AML-193 (cell line): ENCODE measurements around the gene KIF13A.
A peak's percentile ranks its signal among the peaks of the same experiment; 100 is the strongest.
"Not testable (repeated sequence)": the region's sequence is repeated elsewhere in the genome, so short reads cannot be mapped to it uniquely, and the experiment has no call there.

ENCODE experiments used
- DNase-seq, 2 experiments: peaks; one replicate each; lab custom pipeline; 2025; lab: John Stamatoyannopoulos, UW

The KIF13A gene

DNA sequence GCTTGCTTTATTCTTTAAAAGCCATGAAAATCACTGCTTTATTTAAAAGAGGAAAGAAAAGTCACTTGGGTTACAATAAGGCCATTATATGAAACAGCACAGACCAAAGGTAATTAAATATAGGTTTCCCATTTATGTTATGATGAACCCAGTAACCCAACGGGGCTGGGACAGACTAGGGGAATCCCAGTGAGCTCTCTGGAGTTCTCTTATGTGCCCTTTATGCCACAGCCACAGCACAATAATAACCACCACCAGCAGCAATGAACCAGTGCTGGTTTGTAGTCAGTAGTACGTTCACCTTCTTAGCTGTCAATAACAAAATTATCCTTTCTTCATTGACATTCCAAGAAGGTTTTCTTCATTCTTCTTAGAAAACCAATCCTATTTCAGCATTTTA is 87.4 kb downstream of the KIF13A start:
- no peak for DNase-seq

DNA sequence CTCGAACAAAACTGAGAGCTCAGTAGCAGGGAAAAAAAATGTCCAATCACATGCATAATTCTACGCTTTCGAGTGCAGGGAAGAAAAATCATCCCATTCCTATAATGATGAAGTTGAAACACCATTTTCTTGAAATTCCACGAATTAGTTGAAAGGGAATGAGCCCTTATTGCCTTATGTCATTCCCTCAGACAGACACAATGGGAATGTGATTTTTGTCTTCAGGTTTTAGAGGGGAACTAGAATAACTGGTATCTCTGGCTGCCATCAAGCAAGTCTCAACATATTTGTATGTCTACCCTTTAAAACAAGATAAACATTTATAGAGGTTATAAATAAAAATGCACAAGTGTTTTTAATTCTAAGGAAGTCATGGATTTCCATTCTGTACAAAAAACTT is 87.9 kb downstream of the KIF13A start:
- DNase-seq: no peak

DNA sequence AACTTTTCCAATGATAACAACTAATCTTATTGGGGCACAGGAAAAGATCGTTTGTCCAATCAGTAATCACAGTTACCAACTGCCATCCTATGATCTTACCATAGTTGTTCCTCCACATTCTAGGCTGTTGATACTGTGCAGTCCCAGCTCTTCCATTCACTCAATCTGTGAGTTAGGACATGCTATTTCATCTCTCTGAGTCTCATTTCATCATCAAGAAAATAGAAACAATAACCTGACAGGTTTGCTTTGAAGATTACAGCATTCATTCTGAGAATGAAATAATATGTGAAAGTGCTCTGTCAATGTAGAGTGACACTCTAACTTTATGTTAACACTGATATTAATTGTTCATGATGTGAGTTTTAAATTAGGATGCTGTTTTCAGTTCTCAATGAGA is 89.8 kb downstream of the KIF13A start:
- no peak for DNase-seq

DNA sequence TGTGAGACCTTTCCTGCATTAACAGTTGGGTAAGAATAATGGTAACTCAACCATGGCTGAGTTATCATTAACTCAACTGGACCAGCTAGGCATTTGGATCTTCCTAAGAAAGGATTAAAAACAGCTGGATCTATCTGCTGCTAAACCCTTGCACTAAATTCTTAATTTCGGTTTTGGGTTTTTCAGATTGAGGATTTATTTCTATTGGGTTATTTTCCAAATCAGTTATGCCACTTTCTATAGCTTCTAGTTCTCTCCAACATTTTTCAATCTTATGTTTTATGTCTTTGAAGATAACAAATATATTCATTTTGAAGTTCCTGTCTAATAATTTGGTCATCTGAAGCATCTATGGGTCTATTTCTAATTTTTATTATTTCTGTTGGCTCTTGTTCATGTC is 92.5 kb downstream of the KIF13A start:
- DNase-seq: no peak

DNA sequence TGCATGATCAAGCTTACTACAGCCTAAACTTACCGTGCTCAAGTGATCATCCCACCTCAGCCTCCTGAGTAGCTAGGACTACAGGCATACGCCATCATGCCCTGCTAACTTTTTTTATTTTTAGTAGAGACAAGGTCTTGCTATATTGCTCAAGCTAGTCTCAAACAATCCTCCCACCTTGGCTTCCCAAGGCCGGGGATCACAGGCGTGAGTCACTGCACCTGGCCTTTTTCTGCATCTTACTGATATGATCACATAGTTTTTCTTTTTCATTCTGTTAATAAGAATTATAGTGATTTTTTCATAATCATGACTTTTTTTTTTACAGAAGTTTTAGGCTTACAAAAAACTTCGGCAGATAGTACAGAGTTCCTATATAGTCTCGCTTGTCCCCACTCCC is 93.2 kb downstream of the KIF13A start:
- no peak for DNase-seq

DNA sequence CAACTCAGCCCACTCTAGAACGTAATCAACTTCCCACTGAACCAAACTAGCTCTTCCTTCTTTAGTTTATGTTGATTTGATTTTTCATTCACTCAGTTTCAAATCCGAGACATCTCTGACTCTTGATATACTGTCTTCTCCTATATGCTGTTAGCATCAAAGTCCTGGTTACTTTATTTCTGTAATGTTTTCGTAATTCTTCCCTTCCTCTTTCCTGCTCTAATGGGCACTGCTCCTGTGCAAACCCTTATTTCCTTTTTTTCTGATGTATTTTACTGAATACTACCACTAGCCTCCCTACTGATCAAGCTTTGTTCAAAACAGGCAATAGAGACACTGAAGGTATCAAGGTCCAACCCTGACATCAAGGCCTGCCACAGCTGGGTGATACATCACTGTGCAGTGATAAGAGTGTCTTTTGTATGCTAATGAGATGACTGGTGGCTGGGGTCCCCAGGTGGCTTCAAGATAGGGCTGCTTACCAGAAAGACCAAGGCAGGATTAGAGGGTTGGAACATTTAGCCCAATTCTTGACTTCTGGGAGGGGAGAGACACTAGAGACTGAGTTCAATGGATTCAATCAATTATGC is 95.2 kb downstream of the KIF13A start:
- DNase-seq: peak; percentile 77

DNA sequence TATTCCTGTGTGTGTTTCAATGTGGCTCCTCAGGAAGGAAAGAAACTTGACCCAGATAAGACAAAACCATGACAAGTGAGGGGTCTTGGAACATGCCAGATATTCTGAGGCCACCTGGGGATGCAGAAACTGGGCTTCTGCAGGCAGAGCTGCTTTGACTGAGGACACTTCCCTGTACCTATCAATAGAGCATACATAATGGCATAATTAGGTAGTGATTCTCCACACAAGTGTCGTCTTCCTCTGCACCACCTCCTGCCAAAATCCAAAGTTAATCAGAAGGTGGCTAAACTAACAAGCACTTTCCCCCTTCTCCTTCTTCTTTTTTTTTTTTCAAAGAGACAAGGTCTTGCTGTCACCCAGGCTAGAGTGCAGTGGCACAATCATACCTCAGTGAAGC is 97.1 kb downstream of the KIF13A start:
- no peak for DNase-seq

DNA sequence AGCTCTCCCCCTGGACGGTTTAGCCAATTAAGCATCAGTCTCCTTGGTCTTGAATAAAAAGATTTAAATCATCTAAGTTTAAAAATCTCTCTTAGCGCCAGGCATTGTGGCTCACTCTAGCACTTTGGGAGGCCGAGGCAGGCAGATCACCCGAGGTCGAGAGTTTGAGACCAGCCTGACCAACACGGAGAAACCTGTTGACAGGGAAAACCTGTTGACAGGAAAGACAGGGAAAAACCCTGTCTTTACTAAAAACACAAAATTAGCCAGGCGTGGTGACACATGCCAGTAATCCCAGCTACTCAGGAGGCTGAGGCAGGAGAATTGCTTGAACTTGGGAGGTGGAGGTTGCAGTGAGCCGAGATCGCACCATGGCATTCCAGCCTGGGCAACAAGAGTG is 97.7 kb downstream of the KIF13A start:
- DNase-seq: not testable (repeated sequence)

DNA sequence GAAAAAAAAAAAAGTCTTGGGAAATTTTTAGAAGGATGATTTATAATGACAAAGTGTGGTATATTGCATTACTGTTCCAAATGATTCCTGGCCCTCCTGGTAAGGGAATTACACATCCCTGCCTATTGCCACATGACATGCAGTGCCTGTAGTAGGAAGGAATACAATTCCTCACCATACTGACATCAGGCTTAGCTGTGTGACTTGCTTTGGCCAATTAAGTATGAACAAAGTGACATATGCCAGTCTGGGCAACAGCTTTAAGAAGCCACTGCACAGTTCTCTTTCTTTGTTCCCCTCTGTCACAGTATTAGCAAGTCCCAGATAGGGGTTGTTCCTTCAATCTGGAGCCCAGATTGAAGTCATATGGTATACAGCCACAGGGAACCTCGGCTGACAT is 100.5 kb downstream of the KIF13A start:
- no peak for DNase-seq

DNA sequence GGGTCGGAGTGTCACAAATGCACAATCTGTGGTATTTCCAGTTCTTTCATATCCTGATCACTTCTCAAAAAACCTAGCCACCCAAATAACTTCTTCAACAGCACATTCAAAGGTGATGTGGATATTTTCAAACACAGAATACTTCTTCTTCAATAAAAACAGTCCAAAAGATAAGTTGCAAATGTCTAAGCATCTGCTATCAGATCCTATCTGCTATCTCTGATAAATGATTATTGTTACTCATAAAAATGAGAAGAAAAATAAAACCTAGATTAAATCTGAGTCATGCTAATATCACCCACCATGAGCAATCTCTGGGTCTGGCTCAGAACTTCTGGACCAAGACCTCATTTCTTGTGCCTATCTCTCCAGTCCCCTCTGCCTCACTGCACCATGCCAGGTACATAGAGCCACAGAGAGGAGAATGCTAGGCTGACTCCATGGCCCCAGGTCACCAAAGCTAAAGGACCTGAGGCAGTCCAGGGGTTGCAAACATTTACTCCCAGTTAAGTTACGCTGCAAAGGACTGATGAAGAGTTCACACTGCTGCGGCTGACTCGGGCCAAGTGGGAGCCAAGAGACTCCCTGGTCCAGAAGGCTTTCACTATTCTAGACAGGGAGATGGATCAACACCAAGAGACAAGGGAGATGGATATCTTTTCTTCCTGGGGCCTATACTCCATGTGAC is 101.4 kb downstream of the KIF13A start:
- DNase-seq: no peak

DNA sequence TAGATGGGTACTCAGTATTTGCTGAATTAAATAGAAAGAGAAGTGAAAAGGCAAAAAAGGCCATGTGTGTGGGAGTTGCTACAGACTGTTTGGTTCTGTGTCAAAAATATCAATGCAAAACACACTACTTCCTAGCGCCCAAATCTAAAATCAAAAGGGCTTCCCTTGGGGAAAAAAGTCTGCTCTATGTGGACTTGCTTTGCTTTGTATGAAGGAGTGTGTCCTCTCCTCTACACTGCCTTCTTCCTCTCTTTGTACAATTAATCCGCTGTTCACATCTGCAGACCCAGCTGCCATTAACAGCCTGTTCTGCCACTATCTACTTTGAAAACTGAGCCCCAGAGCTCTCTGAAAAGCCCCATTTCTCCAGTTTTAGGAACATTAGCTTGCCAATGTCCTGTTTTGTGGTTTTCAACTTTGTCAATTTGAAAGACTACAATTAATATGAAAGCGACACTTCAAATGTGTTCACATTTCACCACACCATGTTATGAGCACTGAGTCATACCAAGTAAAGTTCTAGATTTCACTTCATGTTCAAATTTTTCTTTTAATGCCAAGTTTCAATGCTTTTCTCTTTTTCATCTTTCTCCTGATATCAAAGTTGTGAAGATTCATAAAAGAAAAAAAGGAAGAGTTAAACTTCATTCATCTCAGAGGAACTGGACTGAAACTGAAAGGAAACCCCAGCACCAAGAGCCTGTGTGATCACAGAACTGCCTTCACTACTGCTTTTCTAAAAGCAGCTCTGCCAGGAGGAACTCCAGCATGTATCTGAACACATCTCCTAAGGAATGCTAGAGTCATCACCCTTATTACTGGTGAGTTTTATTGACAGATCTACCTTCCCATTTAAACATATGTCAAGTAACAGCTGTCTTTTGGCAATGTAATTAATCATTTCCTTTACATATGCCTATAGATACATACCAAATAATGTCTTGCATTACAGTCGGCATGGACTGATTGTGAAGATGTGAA is 102.6 kb downstream of the KIF13A start:
- DNase-seq: peak; percentile 57 to 64

DNA sequence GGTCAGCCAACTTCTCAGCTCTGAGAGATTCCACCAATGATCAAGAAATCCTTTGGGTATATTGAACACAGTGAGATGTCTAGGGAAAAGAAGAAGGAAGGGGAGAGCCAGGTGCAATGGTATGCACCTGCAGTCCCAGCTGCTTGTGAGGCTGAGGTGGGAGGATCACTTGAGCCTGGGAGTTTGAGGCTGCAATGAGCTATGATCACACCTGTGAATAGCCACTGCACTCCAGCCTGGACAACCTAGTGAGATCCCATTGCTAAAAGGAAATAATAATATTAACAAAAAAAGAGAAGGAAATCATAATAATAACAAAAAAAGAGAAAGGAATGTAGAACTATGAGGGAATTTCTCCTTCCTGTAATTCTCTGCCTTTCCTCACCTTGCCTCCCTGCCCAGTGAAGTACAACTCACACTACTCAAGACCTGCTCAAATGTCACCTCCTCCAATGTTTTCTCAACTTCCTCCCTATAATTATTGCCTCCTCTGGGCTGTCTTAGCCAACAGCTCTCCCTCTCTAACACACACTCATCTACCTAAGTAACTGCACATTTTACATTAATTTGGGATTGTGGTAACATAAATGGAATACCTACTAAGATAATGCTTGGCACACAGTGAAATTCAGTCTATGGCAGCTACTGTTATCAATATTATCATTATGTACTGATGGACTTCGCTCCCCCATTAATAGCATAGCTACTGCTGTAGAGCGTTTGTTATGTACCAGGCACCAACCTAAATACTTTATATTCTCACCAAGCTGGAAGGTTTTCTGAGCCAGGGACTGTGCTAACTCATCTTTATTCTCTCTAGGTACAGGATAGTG is 103.6 kb downstream of the KIF13A start:
- DNase-seq: peak; percentile 27 to 34

DNA sequence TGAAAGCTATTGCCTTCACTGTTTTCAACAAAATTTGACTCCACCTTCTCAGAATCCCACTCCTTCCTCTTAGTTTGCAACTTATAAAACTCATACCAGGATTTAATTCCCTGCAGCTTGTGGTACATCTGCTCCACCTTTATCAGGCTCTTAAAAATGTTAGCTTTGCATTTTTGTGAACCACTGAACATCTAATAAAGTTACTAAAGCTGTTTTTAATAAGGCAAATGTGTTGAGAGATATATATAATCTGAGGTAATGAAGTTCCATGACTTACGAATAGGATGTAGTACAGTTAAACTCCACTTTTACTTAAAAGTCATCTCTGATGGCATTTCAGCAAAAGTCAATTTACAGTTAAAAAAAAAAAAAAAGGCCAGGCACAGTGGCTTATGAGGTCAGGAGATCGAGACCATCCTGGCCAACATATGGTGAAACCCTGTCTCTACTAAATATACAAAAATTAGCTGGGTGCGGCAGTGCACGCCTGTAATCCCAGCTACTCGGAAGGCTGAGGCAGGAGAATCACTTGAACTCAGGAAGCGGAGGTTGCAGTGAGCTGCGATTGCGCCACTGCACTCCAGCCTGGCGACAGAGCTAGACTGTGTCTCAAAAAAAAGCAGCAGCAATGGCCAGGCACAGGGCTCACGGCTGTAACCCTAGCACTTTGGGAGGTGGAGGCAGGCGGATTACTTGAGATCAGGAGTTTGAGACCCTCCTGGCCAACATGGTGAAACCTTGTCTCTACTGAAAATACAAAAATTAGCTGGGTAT is 106.2 kb downstream of the KIF13A start:
- DNase-seq: peak in 1 of 2 experiments; percentile 14

DNA sequence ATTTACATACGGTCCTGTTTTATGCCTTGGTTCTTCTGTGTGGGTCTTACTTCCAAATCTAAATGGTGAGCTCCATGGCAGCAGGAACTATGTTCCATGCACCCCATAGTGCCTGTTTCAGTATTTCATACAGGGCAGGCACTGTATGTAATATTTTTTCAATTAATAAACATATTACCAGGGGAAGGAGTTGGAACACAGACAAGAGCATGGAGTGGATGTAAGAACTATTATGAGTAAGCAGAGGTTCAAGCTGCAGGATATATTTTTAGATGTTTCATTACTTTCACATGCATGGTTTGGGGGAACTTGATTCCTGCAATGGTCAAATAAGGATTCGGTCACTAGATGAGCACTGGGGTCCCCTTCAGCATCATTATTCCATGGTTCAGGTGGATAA is 108.3 kb downstream of the KIF13A start:
- DNase-seq: no peak

DNA sequence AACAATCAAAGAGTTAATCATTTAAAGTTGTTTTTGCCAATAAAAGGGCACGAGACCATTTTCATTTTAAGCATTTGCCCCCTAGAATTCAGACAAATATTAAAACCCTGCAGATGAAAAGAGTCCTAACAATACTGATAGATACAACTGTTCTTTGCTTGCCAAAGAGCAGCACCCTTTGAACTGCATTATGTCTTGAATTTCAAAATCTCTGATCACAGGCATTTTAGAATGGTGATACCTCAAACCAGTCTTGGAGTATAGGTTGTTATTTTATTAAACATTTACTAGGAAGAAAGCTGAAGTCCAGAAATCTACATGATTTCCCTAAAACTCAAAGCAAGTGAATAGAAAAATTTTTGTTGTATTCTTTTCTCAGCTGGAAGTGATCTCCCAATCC is 108.7 kb downstream of the KIF13A start:
- no peak for DNase-seq

DNA sequence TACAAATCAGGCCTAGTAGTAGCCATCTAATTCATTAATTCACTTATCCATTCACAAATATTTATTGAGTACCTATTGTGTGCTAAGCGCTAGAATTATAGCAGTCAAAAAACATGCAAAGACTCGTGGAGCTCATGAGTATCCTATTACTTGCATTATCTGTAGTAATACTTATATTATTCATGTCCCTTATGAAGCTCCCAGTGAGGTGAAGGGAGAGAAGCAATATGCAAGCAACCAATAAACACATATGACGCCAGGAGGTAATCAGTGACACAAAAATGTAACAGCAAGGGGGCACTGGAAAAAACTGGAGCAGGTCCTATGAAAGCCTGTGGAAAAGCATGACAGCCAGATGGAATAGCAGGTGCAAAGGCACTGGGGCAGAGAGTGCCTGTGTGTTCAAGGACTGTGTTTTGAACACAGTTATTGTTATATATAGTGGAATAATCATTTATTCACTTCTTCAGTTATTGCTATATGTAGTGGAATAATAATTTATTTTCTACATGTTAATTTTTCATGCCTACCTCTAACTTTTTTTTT is 109.5 kb downstream of the KIF13A start:
- DNase-seq: no peak

DNA sequence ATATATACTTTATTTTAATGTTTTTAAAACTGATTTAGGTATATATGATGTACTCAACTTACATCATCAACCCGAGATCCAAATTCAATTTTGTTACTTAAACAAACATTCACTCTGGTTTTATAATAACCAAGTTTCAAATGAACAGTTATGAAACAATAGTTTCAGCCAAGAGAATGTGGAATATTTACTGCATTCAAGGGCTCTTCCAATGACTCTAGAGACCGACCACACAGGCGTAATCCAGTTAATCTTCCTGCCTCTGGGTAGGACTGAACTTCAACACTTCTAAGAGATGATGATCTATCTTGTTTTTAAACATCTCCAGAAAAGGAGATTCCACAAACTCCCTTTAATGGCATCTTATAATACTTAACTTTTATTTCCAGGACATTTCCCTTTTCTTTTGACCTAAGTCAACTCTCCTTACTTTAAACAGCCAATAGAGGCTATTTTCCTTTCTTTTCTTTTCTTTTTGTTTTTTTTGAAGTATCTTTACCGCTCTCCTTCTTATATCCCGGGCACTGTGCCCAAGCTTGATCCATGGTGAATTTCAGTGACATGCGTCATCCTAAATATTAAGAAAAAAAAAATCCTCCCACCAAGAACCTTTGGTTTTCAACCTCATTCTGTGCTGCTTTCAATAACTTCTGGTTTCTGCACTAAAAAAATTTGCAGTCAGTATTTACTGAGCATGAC is 110.1 kb downstream of the KIF13A start:
- DNase-seq: no peak

DNA sequence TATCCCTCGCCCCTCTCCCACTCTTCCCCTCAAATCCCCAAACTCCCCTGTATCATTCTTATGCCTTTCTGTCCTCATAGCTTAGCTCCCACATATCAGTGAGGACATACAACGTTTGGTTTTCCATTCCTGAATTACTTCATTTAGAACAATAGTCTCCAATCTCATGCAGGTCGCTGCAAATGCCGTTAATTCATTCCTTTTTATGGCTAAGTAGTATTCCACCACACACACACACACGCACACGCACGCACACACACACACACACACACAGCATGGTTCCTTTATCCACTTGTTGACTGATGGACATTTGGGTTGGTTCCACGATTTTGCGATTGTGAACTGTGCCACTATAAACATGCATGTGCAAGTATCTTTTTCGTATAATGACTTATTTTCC is 112.7 kb downstream of the KIF13A start:
- DNase-seq: no peak

DNA sequence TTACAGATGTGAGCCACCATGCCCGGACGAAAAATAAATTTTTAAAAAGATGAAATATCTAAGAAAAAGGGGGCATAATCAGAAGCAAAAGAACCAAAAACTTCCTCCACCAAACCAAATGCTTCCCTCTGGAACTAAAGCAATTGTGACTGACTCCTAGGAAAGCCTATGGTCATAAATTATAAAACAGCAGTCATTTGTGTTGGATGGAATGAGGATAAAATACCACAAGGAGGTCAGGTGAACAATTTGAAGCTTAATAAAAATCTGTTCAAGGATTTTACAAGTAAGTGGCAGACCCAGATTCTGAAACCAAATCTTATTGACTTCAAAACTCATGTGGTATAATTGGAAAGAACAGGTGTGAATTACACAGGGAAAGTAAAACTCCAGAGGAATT is 114.5 kb downstream of the KIF13A start:
- DNase-seq: no peak

DNA sequence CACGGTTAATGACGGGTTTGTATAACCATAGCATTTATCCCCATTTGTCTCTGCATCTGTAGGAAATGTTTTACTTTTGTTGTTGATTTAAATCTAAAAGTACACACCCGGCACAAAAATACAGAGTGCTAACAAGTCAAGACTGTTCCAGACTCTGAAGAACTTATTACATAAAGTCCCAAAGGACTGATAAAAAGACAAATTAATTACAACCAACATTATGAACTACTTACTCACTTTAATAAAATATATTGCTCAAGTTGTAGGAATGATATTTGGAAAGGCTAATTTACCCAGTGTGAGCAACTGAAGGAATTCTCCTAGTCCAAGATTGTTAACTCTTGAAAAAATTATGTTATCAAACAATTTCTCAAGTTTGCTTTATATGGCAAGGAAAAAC is 115.6 kb downstream of the KIF13A start:
- DNase-seq: no peak
